ENCODE data around the gene NDUFB4. TPM values are rescaled to one million over a fixed set of nuclear protein-coding genes. Genes with fewer than 3 reads are reported as not detected.

The NDUFB4 gene
- 323 and 341 TPM in 2 replicates for total RNA-seq (2014; rRNA removed; shearing (Covaris generic))

- peak; percentile 98 for DNase-seq (ENCODE audit: low read depth)
Observed at GRCh38 chr3:120596116-120596852, at the start of gene NDUFB4. Gene NDUFB4 (plus strand): TSS chr3:120596336. CDS start chr3:120596360, 24 bp downstream.

DNA sequence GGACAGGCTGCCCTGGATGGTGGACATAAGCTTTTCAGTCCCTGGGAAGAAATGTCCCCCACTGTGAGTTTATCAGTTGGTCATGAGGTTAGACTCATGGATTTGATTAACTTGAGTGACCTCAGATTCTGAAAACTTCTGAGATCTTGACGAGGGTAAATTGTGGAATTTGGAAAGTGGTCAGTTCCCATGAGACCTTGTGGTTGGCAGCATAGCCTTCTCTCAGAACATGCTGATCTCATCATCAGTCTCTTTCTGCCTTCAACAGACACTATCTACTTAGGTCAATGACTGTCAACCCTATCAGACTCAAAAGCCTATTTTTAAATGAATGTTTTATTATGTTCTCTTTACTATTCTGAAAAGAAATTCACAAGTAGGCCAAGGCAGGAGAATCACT lies 45.6 kb upstream of the NDUFB4 start:
- no peak for DNase-seq (ENCODE audit: low read depth)

GRCh38 chr3:120552184-120553172 lies 43.7 kb upstream of the NDUFB4 start:
- DNase-seq (ENCODE audit: low read depth) = no peak

- no peak for DNase-seq (ENCODE audit: low read depth)
Observed at GRCh38 chr3:120554812-120555606, 41.1 kb upstream of the NDUFB4 start.

- no peak for DNase-seq (ENCODE audit: low read depth)
Observed at GRCh38 chr3:120555657-120556509, 40.3 kb upstream of the NDUFB4 start.

GRCh38 chr3:120557115-120557514 lies 39.0 kb upstream of the NDUFB4 start:
- no peak for DNase-seq (ENCODE audit: low read depth)

DNA sequence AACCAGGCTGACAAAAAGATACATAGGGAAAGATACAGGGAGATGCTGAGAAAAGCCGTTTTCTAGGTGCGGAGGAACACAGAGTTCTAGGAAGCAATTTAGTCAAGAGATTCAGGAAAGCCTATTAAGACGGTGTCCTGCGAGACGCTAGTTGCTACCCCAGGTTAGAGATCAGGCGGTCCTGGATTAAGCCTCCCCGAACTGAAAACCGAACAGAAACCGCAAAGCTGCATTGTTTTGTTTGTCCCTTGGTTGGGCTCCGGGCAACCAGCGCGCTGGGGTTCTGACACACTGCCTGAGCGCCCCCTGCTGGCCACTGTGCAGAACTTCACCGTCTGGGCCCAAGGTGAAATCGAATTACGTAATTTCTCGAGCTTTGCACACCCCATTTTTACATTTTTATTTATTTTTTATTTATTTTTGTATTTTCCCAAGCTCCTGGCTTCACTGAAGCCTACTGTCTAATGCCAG lies 37.3 kb upstream of the NDUFB4 start:
- peak; percentile 92 for DNase-seq (ENCODE audit: low read depth)

- peak; percentile 92 for DNase-seq (ENCODE audit: low read depth)
Observed at GRCh38 chr3:120559242-120560061, 36.7 kb upstream of the NDUFB4 start.

DNA sequence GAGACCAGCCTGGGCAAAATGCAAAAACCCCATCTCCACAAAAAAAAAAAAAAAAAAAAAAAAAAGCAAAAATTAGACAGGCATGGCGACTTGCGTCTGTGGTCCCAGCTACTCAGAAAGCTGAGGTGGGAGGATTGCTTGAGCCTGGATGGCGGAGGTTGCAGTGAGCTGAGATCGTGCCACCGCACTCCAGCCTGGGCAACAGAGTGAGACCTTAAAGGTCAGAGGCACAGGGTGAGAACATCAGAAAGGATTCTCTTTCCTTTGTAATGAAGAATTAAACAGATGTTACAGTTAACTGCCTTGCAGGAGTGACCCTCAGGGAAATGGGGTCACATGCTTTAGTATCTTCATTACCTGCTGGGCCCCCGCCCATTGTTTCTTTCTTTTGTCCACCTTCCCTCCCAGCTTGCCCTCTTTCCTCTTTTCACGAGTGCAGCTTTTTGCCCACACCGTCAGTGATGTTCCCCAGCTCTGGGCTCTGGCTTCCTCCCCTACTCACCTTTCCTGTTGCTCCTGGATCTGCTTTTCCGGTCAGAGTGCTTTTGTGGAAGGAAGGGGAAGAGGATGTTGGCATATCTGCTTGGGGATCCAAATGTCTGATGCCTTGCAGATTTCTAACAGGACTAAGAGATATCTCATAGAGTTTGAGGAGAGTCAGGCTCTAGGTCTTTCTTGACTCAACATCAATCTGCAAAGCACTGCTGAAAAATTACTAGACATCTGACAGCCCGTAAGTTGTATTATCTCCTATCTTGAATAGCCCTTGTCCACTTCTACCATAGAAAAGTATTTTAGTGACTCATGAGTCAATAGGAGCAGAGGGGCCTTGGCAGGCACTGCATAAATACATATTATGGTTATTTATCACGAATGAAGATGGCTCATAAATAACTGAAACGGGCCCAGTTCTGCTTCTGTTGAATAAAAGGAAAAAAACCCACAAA lies 35.6 kb upstream of the NDUFB4 start:
- no peak for DNase-seq (ENCODE audit: low read depth)

DNA sequence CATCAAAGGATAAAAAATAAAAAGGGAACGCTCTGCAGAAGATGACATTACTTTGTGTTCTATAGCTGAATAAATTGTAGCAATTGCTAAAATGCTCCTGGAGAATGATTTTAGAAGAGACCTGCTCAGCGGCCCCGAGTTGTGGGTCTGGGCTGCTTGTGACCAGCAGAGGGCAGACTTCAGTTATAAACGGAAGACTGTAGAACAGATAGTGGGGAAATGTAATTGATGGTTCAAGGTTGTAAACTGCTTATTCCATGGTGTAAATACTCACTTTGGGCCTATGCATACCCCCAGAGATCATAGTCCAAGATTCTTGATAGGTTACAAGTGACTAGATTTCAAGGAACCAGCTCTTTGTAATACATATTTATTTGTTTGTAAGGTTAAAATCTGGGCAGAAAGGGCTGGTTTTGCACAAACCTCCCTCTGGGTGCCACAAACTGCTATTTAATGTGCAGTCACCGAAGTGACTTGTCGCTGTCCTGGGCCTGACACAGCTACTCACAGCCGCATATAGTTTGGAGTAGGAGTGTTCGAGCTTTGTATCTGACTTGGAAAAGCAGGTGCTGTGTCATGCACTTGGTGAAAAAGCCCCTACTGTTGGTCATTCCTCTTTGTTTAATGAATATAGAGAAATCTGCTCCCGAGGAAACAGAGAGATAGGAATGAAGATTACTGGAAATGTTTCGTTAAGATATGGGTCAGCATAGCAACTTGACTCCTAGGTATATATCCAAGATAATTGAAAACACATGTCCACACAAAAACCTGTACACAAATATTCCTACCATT lies 34.7 kb upstream of the NDUFB4 start:
- DNase-seq (ENCODE audit: low read depth) = peak; percentile 67

GRCh38 chr3:120563356-120564022 lies 32.6 kb upstream of the NDUFB4 start:
- no peak for DNase-seq (ENCODE audit: low read depth)

GRCh38 chr3:120566243-120566975 lies 29.7 kb upstream of the NDUFB4 start:
- no peak for DNase-seq (ENCODE audit: low read depth)

DNA sequence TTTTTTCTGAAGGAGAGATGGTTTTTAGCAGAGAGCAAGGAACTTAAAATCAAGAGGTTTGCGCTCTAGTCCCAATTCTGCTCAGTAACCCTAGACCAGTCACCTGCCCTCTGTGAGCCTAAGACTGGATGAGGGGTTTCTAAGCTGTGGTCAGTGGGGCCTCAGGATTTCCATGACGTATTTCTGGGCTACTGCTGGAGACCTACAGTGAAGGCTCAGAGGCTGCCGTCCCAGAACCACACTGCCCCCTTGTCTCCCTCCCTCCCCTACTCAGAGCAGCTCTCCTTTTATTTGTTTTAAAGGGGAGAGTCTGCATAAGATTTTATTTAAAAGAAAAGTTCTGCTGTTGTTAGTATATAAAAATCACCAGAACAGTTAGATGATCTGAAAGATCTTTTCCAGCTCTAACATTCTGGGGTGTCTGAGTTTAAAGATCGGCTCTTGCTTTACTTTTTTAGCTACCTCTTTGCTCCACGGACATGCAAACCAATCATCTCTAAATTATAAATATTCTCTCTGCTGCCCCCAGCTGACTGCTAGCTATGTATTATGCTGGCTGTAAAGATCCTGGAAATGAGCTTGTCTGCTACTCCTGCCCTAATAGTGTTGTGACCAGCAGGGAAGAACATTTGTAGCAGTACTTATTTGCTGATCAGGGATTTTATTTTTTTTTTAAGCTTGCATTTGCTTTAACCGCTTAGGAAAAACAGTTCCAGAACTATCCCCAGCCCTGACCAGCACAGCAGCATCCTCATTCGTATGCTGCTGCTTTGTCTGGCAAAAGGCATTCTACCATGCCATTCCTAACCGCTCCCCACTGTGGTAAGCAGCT lies 28.6 kb upstream of the NDUFB4 start:
- DNase-seq (ENCODE audit: low read depth) = peak; percentile 54

DNA sequence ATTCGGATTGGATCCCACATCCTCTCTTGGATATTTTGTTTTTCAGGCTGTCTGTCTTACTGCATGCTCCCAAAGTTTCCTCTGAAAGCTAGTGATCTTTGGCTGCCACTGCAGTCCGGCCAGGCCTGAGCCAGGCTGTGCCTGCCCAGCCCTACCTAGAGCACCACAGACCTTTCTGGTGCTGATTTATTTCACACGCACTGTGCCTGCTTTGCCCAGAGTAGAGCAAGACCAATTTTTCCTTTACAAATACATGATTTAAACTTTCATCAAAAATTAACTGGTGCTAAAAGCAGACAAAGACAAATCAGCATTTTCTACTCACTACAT lies 28.0 kb upstream of the NDUFB4 start:
- no peak for DNase-seq (ENCODE audit: low read depth)

GRCh38 chr3:120568598-120568997 lies 27.5 kb upstream of the NDUFB4 start:
- DNase-seq (ENCODE audit: low read depth) = peak; percentile 32

All from RPMI7951 (cell line).